Keratinocyte (primary cell): ENCODE measurements around the gene PTPRD.

Experiments
- CTCF ChIP-seq, 3 experiments: IDR thresholded peaks in 1 of 3; conservative IDR thresholded peaks in 1 of 3; optimal IDR thresholded peaks in 1 of 3; 2 replicates in 2 of 3; 3 replicates in 1 of 3; pipeline versions ENCODE3 to v1.5.1; 2011; ENCODE audit warnings: low read length in 3 of 3, mild to moderate bottlenecking in 3 of 3, moderate library complexity in 2 of 3, control low read depth in 1 of 3, inconsistent platforms in 1 of 3; ENCODE audit not compliant: insufficient read depth in 2 of 3; ENCODE audit errors: extremely low read depth in 1 of 3
- EZH2 ChIP-seq: IDR thresholded peaks from one replicate; pipeline ENCODE4 v1.6.1; 2012; ENCODE audit warnings: inconsistent platforms, mild to moderate bottlenecking, low read length, moderate library complexity

- TF ChIP-seq CTCF (optimal IDR thresholded peaks at IDR 0.05 in 1 of 3, IDR thresholded peaks at IDR 0.05 in 1 of 3, conservative IDR thresholded peaks at IDR 0.05 in 1 of 3; ENCODE audit: extremely low read depth in 1 of 3, insufficient read depth in 2 of 3, low read length in 3 of 3) (no peak), EZH2 (no peak)
Measured at GRCh38 chr9:8817335-8817734, 1795.5 kb downstream of the PTPRD start.
